Neural progenitor cell (in vitro differentiated cells): Measurements from ENCODE around the gene ITGB5.

Experiments
- EZH2 ChIP-seq: fragments of 200-600 bp; sonication (generic); IDR thresholded peaks from 2 replicates; pipeline ENCODE4 v1.6.1; 2017; ENCODE audit warnings: antibody characterized with exemption, mild to moderate bottlenecking, moderate library complexity
- EZH2phosphoT487 ChIP-seq: fragments of 200-600 bp; sonication (generic); IDR thresholded peaks from 2 replicates; pipeline ENCODE4 v1.6.1; 2017; ENCODE audit warnings: antibody characterized with exemption
- TF ChIP-seq, protein P1 (sequence below): fragments of 200-600 bp; sonication (generic); IDR thresholded peaks from 2 replicates; pipeline ENCODE4 v1.5.1; 2017; ENCODE audit warnings: antibody characterized with exemption, mild to moderate bottlenecking

- TF ChIP-seq, protein P1, sequence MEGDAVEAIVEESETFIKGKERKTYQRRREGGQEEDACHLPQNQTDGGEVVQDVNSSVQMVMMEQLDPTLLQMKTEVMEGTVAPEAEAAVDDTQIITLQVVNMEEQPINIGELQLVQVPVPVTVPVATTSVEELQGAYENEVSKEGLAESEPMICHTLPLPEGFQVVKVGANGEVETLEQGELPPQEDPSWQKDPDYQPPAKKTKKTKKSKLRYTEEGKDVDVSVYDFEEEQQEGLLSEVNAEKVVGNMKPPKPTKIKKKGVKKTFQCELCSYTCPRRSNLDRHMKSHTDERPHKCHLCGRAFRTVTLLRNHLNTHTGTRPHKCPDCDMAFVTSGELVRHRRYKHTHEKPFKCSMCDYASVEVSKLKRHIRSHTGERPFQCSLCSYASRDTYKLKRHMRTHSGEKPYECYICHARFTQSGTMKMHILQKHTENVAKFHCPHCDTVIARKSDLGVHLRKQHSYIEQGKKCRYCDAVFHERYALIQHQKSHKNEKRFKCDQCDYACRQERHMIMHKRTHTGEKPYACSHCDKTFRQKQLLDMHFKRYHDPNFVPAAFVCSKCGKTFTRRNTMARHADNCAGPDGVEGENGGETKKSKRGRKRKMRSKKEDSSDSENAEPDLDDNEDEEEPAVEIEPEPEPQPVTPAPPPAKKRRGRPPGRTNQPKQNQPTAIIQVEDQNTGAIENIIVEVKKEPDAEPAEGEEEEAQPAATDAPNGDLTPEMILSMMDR: no peak
- no peak for TF ChIP-seq EZH2phosphoT487
- no peak for TF ChIP-seq EZH2
These were observed 90.7 kb downstream of the ITGB5 start for GRCh38 chr3:124796477-124796876.
